HUES48 (cell line): Measurements from ENCODE around the gene TEX28.
"Not testable (repeated sequence)": the region's sequence is repeated elsewhere in the genome, so short reads cannot be mapped to it uniquely, and the experiment has no call there.

Experiments
- H3K27ac ChIP-seq: one replicate; pipeline ENCODE4 v1.7.0; 2013; ENCODE audit warnings: low read depth, low read length, inconsistent platforms
- H3K27me3 ChIP-seq: 2 replicates; pipeline ENCODE4 v1.6.1; 2013; ENCODE audit warnings: mild to moderate bottlenecking, low read length; ENCODE audit not compliant: control insufficient read depth, insufficient read depth
- H3K36me3 ChIP-seq: 2 replicates; pipeline ENCODE4 v1.6.1; 2013; ENCODE audit warnings: low read length; ENCODE audit not compliant: control insufficient read depth, insufficient read depth
- H3K4me1 ChIP-seq: 2 replicates; pipeline ENCODE4 v1.6.1; 2013; ENCODE audit warnings: mild to moderate bottlenecking, low read length; ENCODE audit not compliant: control insufficient read depth, insufficient read depth
- H3K4me3 ChIP-seq: 2 replicates; pipeline ENCODE4 v1.5.1; 2013; ENCODE audit warnings: mild to moderate bottlenecking, low read depth, low read length
- H3K9ac ChIP-seq: 2 replicates; pipeline ENCODE4 v1.6.1; 2013; ENCODE audit warnings: mild to moderate bottlenecking, low read depth, low read length, moderate library complexity
- H3K9me3 ChIP-seq: 2 replicates; pipeline ENCODE4 v1.6.1; 2013; ENCODE audit warnings: low read length; ENCODE audit not compliant: control insufficient read depth, insufficient read depth

TEX28 gene

DNA sequence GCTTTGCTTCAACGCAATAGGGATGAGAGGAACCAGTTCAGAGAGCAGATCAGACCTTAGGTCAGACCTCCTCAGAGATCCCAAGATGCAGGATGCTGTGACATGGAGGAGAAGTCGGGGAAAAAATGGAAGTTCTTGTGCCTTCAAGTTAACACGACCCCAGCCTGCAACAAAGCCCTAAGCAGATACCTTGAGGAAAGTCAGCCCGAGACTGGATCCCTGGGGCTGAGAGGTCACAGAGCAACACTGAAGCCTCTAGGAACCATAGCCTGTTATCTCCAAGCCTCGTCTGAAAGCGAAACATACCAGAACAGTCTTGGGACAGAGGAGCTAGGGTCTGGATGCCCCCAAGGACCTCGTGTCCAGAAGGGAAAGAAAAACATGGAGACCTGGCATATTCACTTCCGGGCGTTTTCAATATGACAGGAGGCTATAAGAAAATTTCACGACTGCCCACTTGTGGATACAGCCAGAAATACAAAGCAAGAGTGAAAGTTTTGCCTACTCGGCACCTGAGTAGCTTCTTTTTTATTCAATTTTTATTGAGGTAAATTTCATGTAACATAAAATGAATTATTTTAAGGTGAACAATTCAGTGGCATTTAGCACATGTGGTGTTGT lies 55.9 kb downstream of the TEX28 start:
- H3K9me3 ChIP-seq, H3K27me3 ChIP-seq, H3K27ac ChIP-seq, H3K9ac ChIP-seq, H3K36me3 ChIP-seq, H3K4me1 ChIP-seq, H3K4me3 ChIP-seq: not testable (repeated sequence)

- not testable (repeated sequence) for H3K4me3 ChIP-seq, H3K27me3 ChIP-seq, H3K4me1 ChIP-seq, H3K9ac ChIP-seq, H3K27ac ChIP-seq, H3K36me3 ChIP-seq, H3K9me3 ChIP-seq
These were observed 61.3 kb downstream of the TEX28 start for GRCh38 chrX:154233620-154234019.

DNA sequence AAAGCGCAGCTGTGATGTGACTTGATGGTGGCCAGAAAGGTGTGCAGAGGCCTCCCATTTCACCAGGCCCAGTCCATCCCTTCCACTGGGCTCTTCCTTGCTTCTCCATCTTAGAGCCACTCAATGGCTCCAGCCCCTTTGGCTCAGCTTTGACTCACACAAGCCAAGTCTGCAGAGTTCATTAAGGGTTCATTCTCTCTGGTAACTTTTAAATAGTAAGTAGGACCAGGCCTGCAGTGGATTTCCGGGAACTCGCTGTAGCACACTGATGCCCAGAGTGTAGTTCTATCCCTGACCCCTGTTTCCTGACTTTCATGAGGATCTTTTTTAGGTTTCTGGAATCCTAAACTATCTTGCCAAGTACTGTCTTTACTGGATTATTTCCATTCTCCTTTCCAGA lies 63.5 kb downstream of the TEX28 start:
- H3K4me1 ChIP-seq, H3K36me3 ChIP-seq, H3K4me3 ChIP-seq, H3K9ac ChIP-seq, H3K27me3 ChIP-seq, H3K9me3 ChIP-seq, H3K27ac ChIP-seq: not testable (repeated sequence)

DNA sequence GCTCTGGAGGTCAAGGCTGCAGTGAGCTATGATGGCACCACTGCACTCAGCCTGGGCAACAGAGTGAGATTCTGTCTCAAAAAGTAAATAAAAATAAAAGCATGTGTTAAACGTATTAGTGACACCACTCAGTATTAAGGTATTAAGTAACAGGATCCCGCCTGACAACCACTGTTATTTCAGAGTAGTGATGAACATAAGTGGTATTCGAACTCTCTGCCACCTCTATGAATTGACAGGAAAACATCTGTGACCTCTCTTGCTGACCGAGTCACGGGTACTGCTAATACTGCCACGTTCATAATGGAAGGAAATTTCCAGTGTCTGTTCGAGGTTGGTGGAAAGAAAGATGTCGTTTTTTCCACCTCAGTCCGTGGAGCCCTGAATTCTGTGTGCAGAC lies 68.2 kb downstream of the TEX28 start:
- not testable (repeated sequence) for H3K27ac ChIP-seq, H3K36me3 ChIP-seq, H3K27me3 ChIP-seq, H3K9me3 ChIP-seq, H3K4me3 ChIP-seq, H3K9ac ChIP-seq, H3K4me1 ChIP-seq

DNA sequence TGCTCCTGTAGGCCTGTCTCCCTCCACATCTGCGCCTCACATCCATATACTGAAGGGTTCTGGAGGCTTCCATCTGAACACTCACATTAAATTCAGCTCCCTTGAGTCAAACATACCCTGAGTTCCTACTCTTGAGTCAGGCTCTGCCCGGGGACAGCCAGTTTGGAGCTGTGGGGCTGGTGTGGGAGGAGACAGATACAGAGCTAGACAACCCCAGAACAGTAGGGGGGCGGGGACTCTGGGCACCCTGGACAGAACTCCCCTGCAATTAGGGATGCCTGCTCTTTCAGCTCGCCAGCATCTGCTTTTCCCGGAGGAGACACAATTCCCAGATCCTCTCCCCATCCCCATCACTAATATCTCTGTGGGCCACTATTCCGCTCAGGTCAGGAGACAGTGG lies 69.6 kb downstream of the TEX28 start:
- not testable (repeated sequence) for H3K36me3 ChIP-seq, H3K9ac ChIP-seq, H3K4me3 ChIP-seq, H3K27ac ChIP-seq, H3K4me1 ChIP-seq, H3K9me3 ChIP-seq, H3K27me3 ChIP-seq
